Measurements from ENCODE around the gene CLASP2. TPM values are rescaled to one million over a fixed set of nuclear protein-coding genes. Genes with fewer than 3 reads are reported as not detected.
"Not testable (repeated sequence)": the region's sequence is repeated elsewhere in the genome, so short reads cannot be mapped to it uniquely, and the experiment has no call there.

Gene CLASP2
- 69.2 and 70.5 TPM in 2 replicates for total RNA-seq
- long read RNA-seq, partial matches to known transcripts, result 8 of 19 reads
- long read RNA-seq, other reads (novel, unspliced or antisense), result 11 of 19 reads

- peak; percentile 36 for TF ChIP-seq CTCF (conservative IDR thresholded peaks at IDR 0.05)
- DNase-seq (ENCODE audit: low read depth, low spot score), result peak; percentile 78
- peak within 1 kb of the TSS; percentile 94 for H3K4me3 Mint-ChIP-seq
- no peaks in the 10 kb centered on the region for H3K27me3 Mint-ChIP-seq (ENCODE audit: low read depth)
- H3K27ac Mint-ChIP-seq (ENCODE audit: unreplicated experiment), result peak within 1 kb of the TSS; percentile 95
- peaks cover 3% of the 10 kb centered on the region for H3K36me3 Mint-ChIP-seq (ENCODE audit: low read depth)
- H3K4me1 Mint-ChIP-seq, result peaks cover 7% of the 10 kb centered on the region
- no peaks in the 10 kb centered on the region for H3K9me3 Mint-ChIP-seq
Observed at GRCh38 chr3:33717866-33718594, at the start of gene CLASP2. Gene CLASP2 (minus strand): TSS chr3:33718254. CDS start chr3:33718002, 252 bp downstream.

- H3K4me3 Mint-ChIP-seq, result no peak overlapping the region
- H3K27me3 Mint-ChIP-seq (ENCODE audit: low read depth), result no peaks in the 10 kb centered on the region
- H3K36me3 Mint-ChIP-seq (ENCODE audit: low read depth), result peaks cover 2% of the 10 kb centered on the region
- H3K9me3 Mint-ChIP-seq, result peaks cover 17% of the 10 kb centered on the region
- no peak for DNase-seq (ENCODE audit: low read depth, low spot score)
- no peaks in the 10 kb centered on the region for H3K4me1 Mint-ChIP-seq
- TF ChIP-seq CTCF (conservative IDR thresholded peaks at IDR 0.05), result no peak
- no peak overlapping the region for H3K27ac Mint-ChIP-seq (ENCODE audit: unreplicated experiment)
Observed at GRCh38 chr3:33758864-33759263, 40.8 kb upstream of the CLASP2 start.

GRCh38 chr3:33758281-33758680 is 40.2 kb upstream of the CLASP2 start:
- Mint-ChIP-seq H3K4me3 (no peak overlapping the region), H3K9me3 (peaks cover 17% of the 10 kb centered on the region), H3K36me3 (ENCODE audit: low read depth) (peaks cover 2% of the 10 kb centered on the region), H3K4me1 (no peaks in the 10 kb centered on the region), H3K27ac (ENCODE audit: unreplicated experiment) (no peak overlapping the region), H3K27me3 (ENCODE audit: low read depth) (no peaks in the 10 kb centered on the region)
- DNase-seq (ENCODE audit: low read depth, low spot score), result no peak
- no peak for TF ChIP-seq CTCF (conservative IDR thresholded peaks at IDR 0.05)

- H3K4me3 Mint-ChIP-seq; DNase-seq (ENCODE audit: low read depth, low spot score); H3K36me3 Mint-ChIP-seq (ENCODE audit: low read depth); H3K27me3 Mint-ChIP-seq (ENCODE audit: low read depth); H3K27ac Mint-ChIP-seq (ENCODE audit: unreplicated experiment); H3K4me1 Mint-ChIP-seq: not testable (repeated sequence)
- H3K9me3 Mint-ChIP-seq, result peaks cover 15% of the 10 kb centered on the region
Observed at GRCh38 chr3:33754391-33754790, 36.3 kb upstream of the CLASP2 start.

GRCh38 chr3:33751336-33751735 is 33.3 kb upstream of the CLASP2 start:
- H3K4me3 Mint-ChIP-seq, result no peak overlapping the region
- H3K4me1 Mint-ChIP-seq, result no peaks in the 10 kb centered on the region
- peaks cover 11% of the 10 kb centered on the region for H3K9me3 Mint-ChIP-seq
- no peaks in the 10 kb centered on the region for H3K27me3 Mint-ChIP-seq (ENCODE audit: low read depth)
- H3K36me3 Mint-ChIP-seq (ENCODE audit: low read depth), result peaks cover 2% of the 10 kb centered on the region
- TF ChIP-seq CTCF (conservative IDR thresholded peaks at IDR 0.05), result no peak
- no peak for DNase-seq (ENCODE audit: low read depth, low spot score)
- H3K27ac Mint-ChIP-seq (ENCODE audit: unreplicated experiment), result no peak overlapping the region

- H3K27ac Mint-ChIP-seq (ENCODE audit: unreplicated experiment), result no peak overlapping the region
- no peak for DNase-seq (ENCODE audit: low read depth, low spot score)
- no peak overlapping the region for H3K4me3 Mint-ChIP-seq
- H3K27me3 Mint-ChIP-seq (ENCODE audit: low read depth), result no peaks in the 10 kb centered on the region
- peaks cover 2% of the 10 kb centered on the region for H3K36me3 Mint-ChIP-seq (ENCODE audit: low read depth)
- no peaks in the 10 kb centered on the region for H3K4me1 Mint-ChIP-seq
- TF ChIP-seq CTCF (conservative IDR thresholded peaks at IDR 0.05), result no peak
- peaks cover 11% of the 10 kb centered on the region for H3K9me3 Mint-ChIP-seq
Observed at GRCh38 chr3:33750211-33750548, 32.1 kb upstream of the CLASP2 start.
